Middle frontal gyrus (tissue), 1 donor: ENCODE results near the gene S100A8.
"Not testable (repeated sequence)": the region's sequence is repeated elsewhere in the genome, so short reads cannot be mapped to it uniquely, and the experiment has no call there.

Source experiments
- DNase-seq: peaks from one replicate; pipeline ENCODE4 v3.0.0-alpha.2; 2015; ENCODE audit warnings: low spot score; ENCODE audit errors: extremely low spot score

Gene S100A8

GRCh38 chr1:153347856-153348255 is 43.0 kb downstream of the S100A8 start:
- DNase-seq = no peak

- not testable (repeated sequence) for DNase-seq
Measured at GRCh38 chr1:153347049-153347448, 43.8 kb downstream of the S100A8 start.

- DNase-seq = no peak
Measured at GRCh38 chr1:153346077-153346723, 44.7 kb downstream of the S100A8 start.

GRCh38 chr1:153345187-153346076 is 45.4 kb downstream of the S100A8 start:
- DNase-seq = no peak

GRCh38 chr1:153344718-153345025 is 46.2 kb downstream of the S100A8 start:
- DNase-seq = no peak

GRCh38 chr1:153343811-153344717 is 46.8 kb downstream of the S100A8 start:
- no peak for DNase-seq

DNA sequence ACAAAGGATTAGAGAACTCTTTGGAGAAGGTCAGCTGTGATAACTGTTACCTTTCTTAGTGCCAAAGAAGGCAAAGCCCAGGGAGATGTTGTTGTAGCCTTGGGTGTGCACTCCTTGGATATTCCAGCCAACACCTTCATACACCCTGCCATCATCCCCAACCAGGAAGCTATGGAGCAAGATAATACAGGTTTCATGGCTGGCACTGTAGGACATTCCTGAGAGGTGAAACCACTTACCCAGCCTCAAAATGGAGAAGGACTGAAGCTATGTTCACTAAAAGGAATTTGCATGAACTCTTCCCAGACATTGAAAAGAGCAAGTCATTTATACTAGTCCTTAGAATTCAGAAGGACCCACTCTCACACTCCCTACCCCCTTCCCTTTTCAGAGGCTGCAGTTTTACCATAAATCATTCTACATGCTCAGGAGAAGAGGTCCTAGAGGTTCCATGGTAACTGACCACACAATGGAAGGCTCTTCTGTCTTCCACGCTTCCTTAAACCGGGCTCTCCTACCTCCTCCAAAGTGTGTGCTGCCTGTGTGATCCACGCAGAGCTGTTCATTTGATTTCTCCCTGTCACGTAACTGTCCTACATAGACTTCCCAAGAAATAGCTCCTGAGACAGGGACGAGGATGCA is 47.7 kb downstream of the S100A8 start:
- DNase-seq = no peak

DNA sequence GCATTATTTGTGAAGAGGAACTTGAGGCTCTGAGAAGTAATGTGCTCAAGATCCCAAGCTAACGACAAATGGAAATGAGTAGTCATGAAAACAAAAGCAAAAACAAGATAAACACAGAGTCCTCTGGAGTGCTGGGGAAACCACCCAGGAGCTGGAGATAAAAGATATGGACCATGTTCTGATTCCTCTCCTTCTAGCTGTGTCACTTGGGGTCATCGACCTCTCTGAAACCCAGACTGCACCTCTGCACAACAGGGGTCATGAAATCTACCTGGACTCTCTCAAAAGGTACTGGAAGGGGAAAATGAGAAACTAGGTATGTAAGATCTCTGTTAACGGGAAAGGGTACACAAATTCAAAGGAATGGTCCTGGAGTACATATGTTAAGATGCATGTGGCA is 48.7 kb downstream of the S100A8 start:
- no peak for DNase-seq

GRCh38 chr1:153341431-153341934 is 49.4 kb downstream of the S100A8 start:
- no peak for DNase-seq

GRCh38 chr1:153340356-153340755 is 50.5 kb downstream of the S100A8 start:
- no peak for DNase-seq
